ENCODE results near the gene EPHB3.

DNA sequence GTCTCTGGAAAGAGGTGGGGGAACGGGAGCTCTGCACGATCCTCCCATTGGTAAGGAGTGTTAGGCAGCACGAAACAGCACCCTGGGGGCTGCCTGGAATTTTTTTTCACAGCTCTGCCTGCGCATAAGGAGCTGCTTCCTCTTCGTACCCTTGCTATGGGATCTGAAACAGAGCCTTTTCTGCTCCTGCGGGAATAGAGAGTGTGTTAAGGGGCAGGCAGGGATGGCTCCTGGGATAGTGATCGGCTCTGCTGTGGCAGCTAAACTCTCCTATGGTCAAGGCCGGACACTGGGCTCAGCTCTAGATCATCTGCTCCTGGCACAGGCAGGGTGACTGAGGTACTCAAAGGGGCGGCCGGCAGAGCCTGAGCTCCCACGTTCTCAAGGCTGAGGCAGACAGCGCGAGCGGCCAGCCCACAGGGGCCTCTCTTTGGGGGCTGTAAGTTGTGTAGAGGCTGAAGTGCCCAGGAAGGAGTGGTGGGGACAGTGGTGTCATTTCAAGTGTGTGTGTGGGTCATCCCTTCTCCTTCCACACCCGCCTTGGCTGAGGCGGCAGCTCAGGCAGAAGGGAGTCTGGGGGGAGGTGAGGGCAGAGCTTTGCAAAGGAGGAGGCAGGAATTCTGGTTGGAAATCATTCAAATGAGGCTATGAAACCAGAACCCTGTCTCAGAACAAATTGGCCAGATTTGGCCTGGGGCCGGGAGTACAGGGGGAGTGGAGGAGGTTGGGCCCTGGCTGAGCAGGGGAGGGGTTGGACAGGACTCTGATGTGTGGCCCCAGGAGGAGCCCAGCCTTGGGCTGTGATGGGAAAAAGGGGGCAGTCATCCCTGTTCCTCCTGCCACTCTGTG is 31.0 kb downstream of the EPHB3 start:
- TF ChIP-seq POLR2A (IDR thresholded peaks at IDR 0.05; ENCODE audit: extremely low read depth, insufficient read length) = no peak
- TF ChIP-seq, protein P1, sequence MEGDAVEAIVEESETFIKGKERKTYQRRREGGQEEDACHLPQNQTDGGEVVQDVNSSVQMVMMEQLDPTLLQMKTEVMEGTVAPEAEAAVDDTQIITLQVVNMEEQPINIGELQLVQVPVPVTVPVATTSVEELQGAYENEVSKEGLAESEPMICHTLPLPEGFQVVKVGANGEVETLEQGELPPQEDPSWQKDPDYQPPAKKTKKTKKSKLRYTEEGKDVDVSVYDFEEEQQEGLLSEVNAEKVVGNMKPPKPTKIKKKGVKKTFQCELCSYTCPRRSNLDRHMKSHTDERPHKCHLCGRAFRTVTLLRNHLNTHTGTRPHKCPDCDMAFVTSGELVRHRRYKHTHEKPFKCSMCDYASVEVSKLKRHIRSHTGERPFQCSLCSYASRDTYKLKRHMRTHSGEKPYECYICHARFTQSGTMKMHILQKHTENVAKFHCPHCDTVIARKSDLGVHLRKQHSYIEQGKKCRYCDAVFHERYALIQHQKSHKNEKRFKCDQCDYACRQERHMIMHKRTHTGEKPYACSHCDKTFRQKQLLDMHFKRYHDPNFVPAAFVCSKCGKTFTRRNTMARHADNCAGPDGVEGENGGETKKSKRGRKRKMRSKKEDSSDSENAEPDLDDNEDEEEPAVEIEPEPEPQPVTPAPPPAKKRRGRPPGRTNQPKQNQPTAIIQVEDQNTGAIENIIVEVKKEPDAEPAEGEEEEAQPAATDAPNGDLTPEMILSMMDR (IDR thresholded peaks at IDR 0.05; ENCODE audit: low read depth, low read length) = no peak

Data from NB4 (cell line).